ENCODE results near the gene ZFP36L2. TPM values are rescaled to one million over a fixed set of nuclear protein-coding genes. Genes with fewer than 3 reads are reported as not detected.

Gene ZFP36L2
- total RNA-seq, 1 donor from 2014 or later: 39.8 TPM

DNA sequence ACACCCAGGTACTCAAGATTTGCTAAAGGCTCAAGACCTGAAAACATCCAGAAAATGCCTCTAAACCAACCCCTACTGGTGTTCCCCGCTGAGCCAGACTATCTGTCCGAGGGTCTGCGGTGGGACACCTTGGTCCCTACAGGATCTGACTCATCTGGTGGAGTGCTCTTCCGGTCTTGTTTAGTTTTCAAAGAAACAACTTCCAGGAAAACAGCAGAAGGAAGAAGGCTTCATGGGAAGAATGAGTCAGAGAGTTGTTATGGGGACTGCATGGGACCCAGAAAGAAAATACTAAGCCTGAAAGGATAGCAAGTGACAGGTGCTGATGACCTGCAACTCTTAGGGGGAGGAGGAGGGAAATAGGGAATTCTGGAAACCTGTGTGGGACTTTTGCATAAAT lies 41.3 kb downstream of the ZFP36L2 start:
- Mint-ChIP-seq H3K4me1 (peaks cover 8% of the 10 kb centered on the region), H3K27ac (ENCODE audit: unreplicated experiment) (no peak overlapping the region), H3K27me3 (ENCODE audit: low read depth) (no peaks in the 10 kb centered on the region), H3K4me3 (no peak overlapping the region), H3K9me3 (no peaks in the 10 kb centered on the region), H3K36me3 (ENCODE audit: low read depth) (no peaks in the 10 kb centered on the region)
- DNase-seq (ENCODE audit: low read depth, low spot score): no peak
- TF ChIP-seq, protein P1, sequence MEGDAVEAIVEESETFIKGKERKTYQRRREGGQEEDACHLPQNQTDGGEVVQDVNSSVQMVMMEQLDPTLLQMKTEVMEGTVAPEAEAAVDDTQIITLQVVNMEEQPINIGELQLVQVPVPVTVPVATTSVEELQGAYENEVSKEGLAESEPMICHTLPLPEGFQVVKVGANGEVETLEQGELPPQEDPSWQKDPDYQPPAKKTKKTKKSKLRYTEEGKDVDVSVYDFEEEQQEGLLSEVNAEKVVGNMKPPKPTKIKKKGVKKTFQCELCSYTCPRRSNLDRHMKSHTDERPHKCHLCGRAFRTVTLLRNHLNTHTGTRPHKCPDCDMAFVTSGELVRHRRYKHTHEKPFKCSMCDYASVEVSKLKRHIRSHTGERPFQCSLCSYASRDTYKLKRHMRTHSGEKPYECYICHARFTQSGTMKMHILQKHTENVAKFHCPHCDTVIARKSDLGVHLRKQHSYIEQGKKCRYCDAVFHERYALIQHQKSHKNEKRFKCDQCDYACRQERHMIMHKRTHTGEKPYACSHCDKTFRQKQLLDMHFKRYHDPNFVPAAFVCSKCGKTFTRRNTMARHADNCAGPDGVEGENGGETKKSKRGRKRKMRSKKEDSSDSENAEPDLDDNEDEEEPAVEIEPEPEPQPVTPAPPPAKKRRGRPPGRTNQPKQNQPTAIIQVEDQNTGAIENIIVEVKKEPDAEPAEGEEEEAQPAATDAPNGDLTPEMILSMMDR (conservative IDR thresholded peaks at IDR 0.05): no peak

DNA sequence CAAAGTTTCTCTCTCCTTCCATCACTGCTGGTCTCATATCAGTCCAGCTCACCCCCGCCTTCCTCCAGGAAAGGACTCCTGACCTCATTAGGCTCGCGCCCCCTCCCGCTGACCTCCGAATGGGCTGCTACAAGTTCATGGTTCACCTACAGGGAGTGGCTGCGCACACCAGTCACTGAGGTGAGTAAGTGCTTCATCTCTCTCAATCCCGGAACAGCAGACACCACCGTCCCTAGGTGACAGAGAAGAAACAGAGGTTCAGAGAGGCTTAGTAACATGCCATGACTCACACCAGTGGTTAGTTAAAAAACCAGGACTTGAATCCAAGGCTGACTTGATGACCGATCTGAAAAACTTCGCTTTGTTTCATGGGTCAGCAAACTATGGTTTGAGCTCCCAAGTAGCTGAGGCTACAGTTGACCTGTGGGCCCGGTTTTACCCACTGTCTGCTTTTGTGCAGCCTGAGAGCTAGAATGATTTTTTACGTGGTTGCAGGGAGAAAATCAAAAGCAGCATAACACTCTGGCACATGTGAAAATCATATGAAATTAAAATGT lies 42.0 kb downstream of the ZFP36L2 start:
- peaks cover 8% of the 10 kb centered on the region for H3K4me1 Mint-ChIP-seq

GRCh38 chr2:43183743-43184142 lies 42.7 kb downstream of the ZFP36L2 start:
- Mint-ChIP-seq H3K9me3 (no peaks in the 10 kb centered on the region), H3K4me3 (no peak overlapping the region), H3K27ac (ENCODE audit: unreplicated experiment) (peak overlapping the region; percentile 35), H3K27me3 (ENCODE audit: low read depth) (no peaks in the 10 kb centered on the region), H3K36me3 (ENCODE audit: low read depth) (no peaks in the 10 kb centered on the region), H3K4me1 (peaks cover 14% of the 10 kb centered on the region)
- DNase-seq (ENCODE audit: low read depth, low spot score): no peak
- TF ChIP-seq, protein P1 (conservative IDR thresholded peaks at IDR 0.05): no peak

More for the DNA sequence above, 42.0 kb downstream of the ZFP36L2 start:
- TF ChIP-seq, protein P1 (conservative IDR thresholded peaks at IDR 0.05): no peak
- Mint-ChIP-seq H3K9me3 (no peaks in the 10 kb centered on the region), H3K27ac (ENCODE audit: unreplicated experiment) (peak overlapping the region; percentile 37), H3K27me3 (ENCODE audit: low read depth) (no peaks in the 10 kb centered on the region), H3K36me3 (ENCODE audit: low read depth) (no peaks in the 10 kb centered on the region), H3K4me3 (no peak overlapping the region)
- DNase-seq (ENCODE audit: low read depth, low spot score): no peak

- no peak for DNase-seq (ENCODE audit: low read depth, low spot score)
- TF ChIP-seq, protein P1 (conservative IDR thresholded peaks at IDR 0.05): no peak
- no peaks in the 10 kb centered on the region for H3K36me3 Mint-ChIP-seq (ENCODE audit: low read depth)
- H3K4me1 Mint-ChIP-seq: peaks cover 15% of the 10 kb centered on the region
- H3K4me3 Mint-ChIP-seq: no peak overlapping the region
- H3K9me3 Mint-ChIP-seq: no peaks in the 10 kb centered on the region
- no peak overlapping the region for H3K27ac Mint-ChIP-seq (ENCODE audit: unreplicated experiment)
- H3K27me3 Mint-ChIP-seq (ENCODE audit: low read depth): no peaks in the 10 kb centered on the region
Observed at GRCh38 chr2:43180897-43181296, 45.5 kb downstream of the ZFP36L2 start.

- H3K9me3 Mint-ChIP-seq: no peaks in the 10 kb centered on the region
- H3K4me1 Mint-ChIP-seq: peaks cover 22% of the 10 kb centered on the region
- DNase-seq (ENCODE audit: low read depth, low spot score): no peak
- TF ChIP-seq, protein P1 (conservative IDR thresholded peaks at IDR 0.05): no peak
- H3K27ac Mint-ChIP-seq (ENCODE audit: unreplicated experiment): no peak overlapping the region
- no peaks in the 10 kb centered on the region for H3K36me3 Mint-ChIP-seq (ENCODE audit: low read depth)
- no peaks in the 10 kb centered on the region for H3K27me3 Mint-ChIP-seq (ENCODE audit: low read depth)
- no peak overlapping the region for H3K4me3 Mint-ChIP-seq
Observed at GRCh38 chr2:43179942-43180341, 46.5 kb downstream of the ZFP36L2 start.
